Activated B cell treated with CpG ODN at 0.5 μM for 24 hours (primary cell): Measurements from ENCODE around the gene LANCL3. TPM values are rescaled to one million over a fixed set of nuclear protein-coding genes. Genes with fewer than 3 reads are reported as not detected.

Experiments
- ATAC-seq: fragments of 200-7000 bp; cut with Tn5 transposase; one replicate; pipeline ENCODE4 v1.10.0; 2021; ENCODE audit warnings: low read depth, mild to moderate bottlenecking, moderate library complexity
- CTCF ChIA-PET: fragments of 350-600 bp; sonication (Branson Sonifier 250); formaldehyde crosslinking; loops from one replicate; lab custom pipeline; 2021; ENCODE audit warnings: antibody characterized with exemption; lab: Charles Lee
- POLR2A ChIA-PET: fragments of 350-600 bp; sonication (Branson Sonifier 250); formaldehyde crosslinking; loops from one replicate; lab custom pipeline; 2021; ENCODE audit warnings: antibody characterized with exemption; lab: Charles Lee
- DNase-seq: peaks from one replicate; pipeline ENCODE4 v3.0.0; 2022
- H3K27ac Mint-ChIP-seq: one replicate; pipeline ENCODE4 v1.8.0; 2020; ENCODE audit warnings: mixed read lengths
- H3K27me3 Mint-ChIP-seq: one replicate; pipeline ENCODE4 v1.8.0; 2021; ENCODE audit warnings: mixed read lengths
- H3K36me3 Mint-ChIP-seq: one replicate; pipeline ENCODE4 v1.8.0; 2021; ENCODE audit warnings: low read depth, mixed read lengths
- H3K4me1 Mint-ChIP-seq: one replicate; pipeline ENCODE4 v1.8.0; 2021; ENCODE audit warnings: mixed read lengths
- H3K4me3 Mint-ChIP-seq: one replicate; pipeline ENCODE4 v1.8.0; 2020; ENCODE audit warnings: mild to moderate bottlenecking, mixed read lengths
- H3K9me3 Mint-ChIP-seq: one replicate; pipeline ENCODE4 v1.8.0; 2020; ENCODE audit warnings: mixed read lengths
- CTCF ChIP-seq: fragments of 200-600 bp; IDR thresholded peaks from one replicate; pipeline ENCODE4 v1.8.0; 2022; ENCODE audit warnings: antibody characterized with exemption, mild to moderate bottlenecking
- intact Hi-C: fragments of 100-400 bp; cut with micrococcal nuclease; formaldehyde crosslinking; loops from one replicate; pipeline ENCODE4 v1.15.1; 2024
- total RNA-seq: library from RNA; stranded (reverse); gene quantifications from 2 replicates; pipeline ENCODE4 v1.2.3, GENCODE V29; 2022

LANCL3 gene
- total RNA-seq, 1 donor from 2014 or later = 0.09 TPM

- ATAC-seq (no peak), DNase-seq (no peak)
- intact Hi-C loops = no loop called here
- TF ChIP-seq CTCF = no peak
- Mint-ChIP-seq H3K27me3 (peaks cover 5% of the 10 kb centered on the region), H3K4me1 (no peaks in the 10 kb centered on the region), H3K4me3 (no peak overlapping the region), H3K9me3 (peaks cover 3% of the 10 kb centered on the region), H3K27ac (no peak overlapping the region), H3K36me3 (no peaks in the 10 kb centered on the region)
- CTCF ChIA-PET = no interaction called here
- POLR2A ChIA-PET = no interaction called here
These were observed 151.1 kb downstream of the LANCL3 start for GRCh38 chrX:37722595-37722994.

GRCh38 chrX:37726346-37726745 is 154.9 kb downstream of the LANCL3 start:
- Mint-ChIP-seq H3K9me3 (no peaks in the 10 kb centered on the region), H3K4me3 (no peak overlapping the region)

More at GRCh38 chrX:37726346-37726745, 154.9 kb downstream of the LANCL3 start:
- no peaks in the 10 kb centered on the region for H3K36me3 Mint-ChIP-seq
- H3K4me1 Mint-ChIP-seq = no peaks in the 10 kb centered on the region
- no peak overlapping the region for H3K27ac Mint-ChIP-seq
- TF ChIP-seq CTCF = no peak
- DNase-seq = no peak
- intact Hi-C loops = no loop called here
- CTCF ChIA-PET = no interaction called here
- POLR2A ChIA-PET = no interaction called here
- ATAC-seq = no peak
- H3K27me3 Mint-ChIP-seq = peaks cover 5% of the 10 kb centered on the region

Other genes starting within 250 kb of the LANCL3 start
- not detected in 2 replicates for gene PRRG1, start 222.3 kb upstream of the LANCL3 start, total RNA-seq
- 0.11 and 0.24 TPM in 2 replicates for gene XK, start 114.1 kb downstream of the LANCL3 start, total RNA-seq
- 155 and 165 TPM in 2 replicates for gene CYBB, start 208.4 kb downstream of the LANCL3 start, total RNA-seq